Central memory CD4-positive, alpha-beta T cell (primary cell): Measurements from ENCODE around the gene KLHL36.
A peak's percentile ranks its signal among the peaks of the same experiment; 100 is the strongest.
"Not testable (repeated sequence)": the region's sequence is repeated elsewhere in the genome, so short reads cannot be mapped to it uniquely, and the experiment has no call there.

Source experiments
- DNase-seq: peaks from one replicate; pipeline ENCODE4 v3.0.0; 2022

The KLHL36 gene

DNA sequence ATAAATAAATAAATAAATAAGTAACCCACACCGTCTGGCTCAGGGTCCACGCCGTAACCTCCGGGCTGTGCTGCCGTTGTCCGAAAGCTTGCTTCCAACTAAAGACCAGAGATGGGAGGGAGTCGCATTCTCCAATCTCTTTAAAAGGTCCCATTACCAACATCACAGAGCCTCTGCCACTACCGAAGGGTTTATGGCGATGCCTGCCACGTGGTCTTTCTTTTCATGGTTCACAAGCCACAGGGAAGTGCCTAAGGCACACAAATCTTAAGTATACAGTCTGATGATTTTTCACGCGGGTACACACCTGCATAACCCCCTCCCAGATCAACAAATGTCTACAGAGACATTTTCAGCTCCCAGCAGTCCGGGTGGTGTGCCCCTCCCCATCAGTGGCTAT is 31.8 kb upstream of the KLHL36 start:
- DNase-seq, result peak; percentile 50

DNA sequence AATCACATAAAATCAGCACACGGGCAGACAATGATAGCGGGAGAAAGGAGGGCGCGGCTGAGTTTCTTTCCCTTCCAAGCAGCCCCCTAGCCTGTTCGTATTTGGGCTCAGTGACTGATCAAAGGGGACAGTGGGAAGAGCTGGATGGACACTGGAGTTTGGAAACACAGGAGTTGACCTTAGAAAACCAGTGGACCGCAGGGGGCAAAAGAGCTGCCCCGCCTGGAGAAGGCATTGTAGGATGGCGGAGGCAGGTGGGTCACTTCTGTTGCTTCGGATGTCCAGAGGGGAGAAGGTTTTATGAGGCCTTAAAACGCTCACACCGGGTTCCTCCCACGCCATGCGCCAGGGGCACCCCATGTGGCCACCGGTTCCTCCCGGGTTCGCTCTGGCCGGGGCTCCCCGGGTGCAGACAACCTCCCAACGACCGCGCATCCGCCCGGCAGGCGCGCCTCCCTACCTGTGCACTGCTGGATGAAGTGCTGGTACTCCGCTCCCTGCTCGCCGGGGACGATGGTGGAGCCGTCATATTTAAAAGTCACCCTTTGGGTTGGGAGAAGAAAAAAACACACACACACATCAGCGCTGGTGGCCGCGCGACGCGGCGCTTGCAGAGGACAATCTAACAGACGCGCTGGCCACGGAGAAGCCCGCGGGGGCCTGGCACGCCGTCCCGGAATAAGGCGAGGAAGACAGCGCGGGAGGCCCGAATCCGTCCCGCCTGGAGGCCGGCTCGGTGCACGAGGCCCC is 31.1 kb upstream of the KLHL36 start:
- peak; percentile 48 for DNase-seq

DNA sequence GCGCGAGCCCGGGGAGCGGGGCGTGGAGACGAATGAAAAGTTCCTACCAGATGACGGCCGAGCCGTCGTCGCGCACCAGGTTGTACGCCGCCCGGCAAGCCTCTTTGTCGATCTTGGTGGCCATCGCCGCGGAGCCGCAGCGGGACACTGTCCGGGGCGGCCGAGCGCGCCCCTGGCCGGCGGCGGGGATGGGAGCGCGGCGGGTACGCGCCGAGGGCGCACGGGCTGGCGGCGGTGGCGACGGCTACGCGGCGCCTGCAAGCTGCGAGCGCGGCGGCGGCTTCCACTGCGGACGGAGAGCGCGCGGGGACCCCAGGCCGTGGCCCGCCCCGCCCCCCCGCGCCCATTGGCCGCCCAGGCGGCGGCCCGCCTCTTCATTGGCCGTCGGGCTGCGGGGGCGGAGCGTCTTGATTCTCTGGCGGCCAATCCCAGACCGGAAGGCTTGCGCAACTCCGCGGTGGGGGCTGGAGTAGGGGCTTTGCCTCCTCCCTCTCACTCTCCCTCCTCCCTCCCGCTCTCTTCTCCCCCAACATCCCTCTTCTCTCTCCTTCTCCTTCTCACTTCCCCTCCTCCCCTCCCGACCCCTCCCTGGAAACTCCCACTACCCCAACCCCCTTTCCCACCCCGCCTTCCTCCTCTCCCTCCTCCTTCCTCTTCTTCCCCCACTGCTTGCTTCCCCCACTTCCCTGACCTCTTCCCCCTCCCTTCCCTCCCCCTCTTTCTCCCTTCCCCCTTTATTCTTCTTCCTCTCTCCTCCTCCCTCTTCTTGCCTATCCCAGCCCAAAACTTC is 30.3 kb upstream of the KLHL36 start, which contains the start of gene COTL1:
TSS of gene COTL1 (minus strand) at position 288 of the 790 bp plus-strand sequence. CDS start at position 124, 164 bp downstream.
- DNase-seq, result peak; percentile 90

DNA sequence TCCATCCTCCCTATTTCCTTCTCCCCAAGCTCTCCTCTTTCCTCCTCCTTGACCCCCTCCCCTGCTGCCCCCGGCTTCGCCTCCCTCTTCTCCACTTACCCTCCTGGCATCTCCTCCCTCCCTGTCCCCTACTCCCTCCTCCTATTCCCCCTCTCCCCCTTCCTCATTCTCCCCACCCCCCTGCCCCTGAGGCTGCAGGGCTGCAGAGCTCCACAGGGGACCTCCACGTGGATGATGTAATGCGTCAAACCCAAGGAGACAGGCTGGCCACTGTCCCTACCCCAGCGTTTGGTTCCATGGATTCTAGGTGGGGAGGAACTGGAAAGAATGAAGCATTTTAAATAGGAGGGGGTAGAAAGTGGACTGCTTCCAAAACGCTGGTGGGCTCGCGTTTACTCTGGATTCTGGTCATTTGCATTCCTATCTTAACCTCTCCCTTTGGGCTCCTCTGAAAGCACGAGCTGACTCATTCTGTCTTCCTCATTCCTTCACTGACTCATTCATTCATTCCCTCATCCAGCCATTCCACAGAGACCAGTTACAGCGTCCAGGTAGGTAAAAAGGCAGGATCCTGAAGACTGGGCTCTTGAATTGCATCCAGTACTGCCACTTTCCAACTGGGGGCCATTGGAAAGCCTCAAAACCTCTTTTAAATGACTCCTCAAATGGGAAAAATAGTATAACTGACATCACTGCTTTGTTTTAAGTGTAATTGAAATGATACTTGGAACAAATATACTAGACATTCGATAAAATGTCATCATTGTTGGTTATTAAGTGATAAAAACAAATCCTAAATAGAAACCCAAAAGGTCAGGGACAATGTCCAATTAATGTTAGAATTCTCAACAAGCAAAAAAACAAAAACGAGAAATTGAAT is 29.5 kb upstream of the KLHL36 start:
- no peak for DNase-seq

DNA sequence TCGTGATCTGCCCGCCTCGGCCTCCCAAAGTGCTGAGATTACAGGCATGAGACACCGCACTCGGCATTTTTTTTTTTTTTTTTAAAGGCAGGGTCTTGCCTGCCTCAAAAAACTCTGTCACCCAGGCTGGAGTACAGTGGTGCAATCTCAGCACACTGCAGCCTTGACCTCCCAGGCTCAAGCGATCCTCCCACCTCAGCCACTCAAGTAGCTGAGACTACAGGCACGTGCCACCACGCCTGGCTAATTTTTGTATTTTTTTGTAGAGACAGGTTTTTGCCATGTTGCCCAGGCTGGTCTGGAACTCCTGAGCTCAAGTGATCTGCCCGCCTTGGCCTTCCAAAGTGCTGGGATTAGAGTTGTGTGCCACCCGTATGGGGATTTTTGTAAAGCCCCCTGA is 27.4 kb upstream of the KLHL36 start:
- DNase-seq, result not testable (repeated sequence)

DNA sequence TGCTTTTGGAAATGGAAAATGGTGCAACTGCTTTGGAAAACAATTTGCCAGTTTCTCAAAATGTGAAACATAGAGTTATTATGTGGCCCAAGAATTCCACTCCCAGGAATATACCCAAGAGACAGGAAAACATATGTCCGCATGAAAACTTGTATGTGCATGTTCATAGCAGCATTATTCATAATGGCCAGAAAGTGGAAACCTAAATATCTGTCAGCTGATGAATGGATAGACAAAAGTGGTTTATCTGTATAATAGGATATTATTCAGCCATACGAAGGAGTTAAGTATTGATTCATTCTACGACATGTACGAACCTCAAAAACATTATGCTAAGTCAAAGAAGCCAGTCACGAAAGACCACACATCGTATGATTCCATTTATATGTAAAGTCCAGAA is 22.8 kb upstream of the KLHL36 start:
- DNase-seq, result no peak

DNA sequence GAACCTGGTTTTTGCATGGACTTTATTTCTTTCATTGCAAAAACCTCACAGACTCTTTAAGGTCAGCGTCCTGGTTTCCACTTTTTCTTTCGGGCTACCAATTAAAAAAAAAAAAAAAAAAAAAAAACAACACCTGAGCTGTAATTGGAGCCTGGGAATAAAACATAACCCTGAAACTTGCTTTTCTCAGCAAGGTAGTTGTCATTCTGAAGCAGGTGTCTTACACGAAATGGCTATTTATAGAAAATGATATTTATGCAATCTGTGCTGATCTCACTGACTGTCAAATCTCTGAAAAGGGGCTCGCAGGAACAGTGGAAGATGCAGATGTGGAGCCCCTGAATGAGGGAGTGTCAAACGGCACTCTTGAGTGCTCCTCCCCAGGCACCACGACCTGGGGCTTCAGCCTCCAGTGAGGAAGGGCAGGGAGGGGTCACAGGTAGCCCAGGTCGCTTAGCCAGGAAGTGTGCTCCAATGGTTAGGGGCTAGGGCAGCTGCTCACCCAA is 20.0 kb upstream of the KLHL36 start:
- DNase-seq, result no peak

DNA sequence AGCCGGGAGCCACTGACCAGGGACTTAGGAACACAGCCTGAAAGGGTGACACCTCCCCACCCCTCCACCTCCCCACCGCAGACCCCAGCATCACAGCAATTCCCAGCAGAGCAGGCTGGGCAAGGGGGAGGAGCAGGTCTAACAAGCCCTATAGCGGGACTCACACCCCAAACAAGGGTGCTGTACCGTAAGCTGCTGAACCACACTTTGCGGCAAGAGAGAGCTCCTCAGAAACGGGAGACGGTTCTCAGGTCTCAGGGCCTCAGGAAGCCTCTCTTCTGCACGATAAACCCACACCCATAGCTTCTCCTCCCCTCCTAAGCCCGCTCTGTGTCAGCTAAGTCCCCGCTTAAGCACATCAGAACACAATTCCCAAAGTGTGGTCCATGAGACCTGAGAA is 18.7 kb upstream of the KLHL36 start:
- DNase-seq, result no peak

DNA sequence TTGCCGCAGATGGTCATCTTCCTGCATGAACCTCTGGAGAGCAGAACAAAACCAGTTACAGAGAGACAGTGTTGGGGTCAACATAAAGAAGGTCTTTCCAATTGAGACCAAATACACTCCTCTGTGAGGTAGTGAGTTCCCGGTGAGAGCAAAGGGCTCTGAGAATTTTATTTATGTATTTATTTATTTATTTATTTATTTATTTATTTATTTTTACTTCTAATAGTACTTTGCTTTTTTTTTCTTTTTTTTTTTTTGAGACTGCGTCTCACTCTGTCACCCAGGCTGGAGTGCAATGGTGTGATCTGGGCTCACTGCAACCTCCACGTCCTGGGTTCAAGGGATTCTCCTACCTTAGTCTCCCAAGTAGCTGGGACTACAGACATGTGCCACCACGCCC is 18.3 kb upstream of the KLHL36 start:
- DNase-seq, result no peak

DNA sequence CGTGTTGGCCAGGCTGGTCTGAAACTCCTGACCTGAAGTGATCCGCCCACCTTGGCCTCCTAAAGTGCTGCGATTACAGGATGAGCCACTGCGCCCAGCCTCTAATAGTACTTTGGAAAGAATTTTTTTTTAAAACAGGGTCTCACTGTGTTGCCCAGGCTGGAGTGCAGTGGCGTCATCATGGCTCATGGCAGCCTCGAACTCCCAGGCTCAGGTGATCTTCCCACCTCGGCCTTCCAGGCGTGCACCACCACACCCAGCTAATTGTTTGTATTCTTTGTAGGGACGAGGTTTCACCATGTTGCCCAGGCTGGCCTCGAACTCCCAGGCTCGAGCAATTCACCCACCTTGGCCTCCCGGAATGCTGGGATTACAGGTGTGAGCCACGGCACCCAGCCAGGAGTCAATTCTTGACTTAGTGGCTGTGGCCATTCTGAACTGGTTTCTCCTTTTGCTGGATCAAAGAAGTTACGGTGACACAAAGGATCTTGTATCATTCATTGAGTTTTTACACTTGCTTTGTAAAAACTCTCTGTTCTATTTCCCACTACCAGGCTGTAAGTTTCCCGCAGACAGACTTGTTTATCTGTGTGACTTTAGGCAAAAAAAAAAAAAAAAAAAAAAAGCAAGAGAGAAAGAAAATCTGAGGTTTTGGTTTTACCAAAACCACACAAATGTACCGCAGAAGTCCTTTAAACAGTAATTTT is 17.7 kb upstream of the KLHL36 start:
- DNase-seq, result no peak

DNA sequence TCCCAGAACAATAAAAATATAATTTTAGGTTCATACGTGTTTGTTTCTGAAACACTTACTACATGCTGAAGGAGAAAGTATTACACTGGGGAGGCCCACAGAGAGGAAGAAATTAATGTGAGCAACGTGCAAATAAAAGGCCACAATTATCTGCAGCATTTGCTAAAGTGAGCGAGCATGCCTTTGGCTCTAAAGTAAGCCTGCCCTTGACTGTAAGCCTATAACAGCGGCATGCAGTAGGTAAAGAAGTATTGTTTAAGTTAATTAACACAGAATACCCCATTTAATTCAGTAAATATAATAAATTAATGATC is 17.2 kb upstream of the KLHL36 start:
- DNase-seq, result no peak

DNA sequence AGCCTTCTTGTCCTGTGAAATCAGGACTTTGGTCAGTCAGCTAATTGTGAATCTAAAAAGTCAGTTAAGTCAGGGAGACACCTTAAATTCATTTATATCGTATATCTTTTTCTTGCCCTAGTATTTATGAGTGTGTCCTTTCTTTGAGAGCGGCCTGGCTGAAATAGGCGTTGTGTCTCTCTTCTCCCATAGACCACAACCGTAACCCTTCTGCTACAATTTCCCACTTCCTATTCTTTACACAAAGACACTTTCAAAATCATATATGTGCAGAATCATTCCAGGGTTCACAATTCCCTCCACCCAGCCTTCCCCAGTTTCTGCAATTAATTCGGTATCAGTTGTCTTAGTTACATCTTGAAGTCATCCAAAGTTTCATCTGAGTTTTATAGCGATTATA is 16.4 kb upstream of the KLHL36 start:
- no peak for DNase-seq

DNA sequence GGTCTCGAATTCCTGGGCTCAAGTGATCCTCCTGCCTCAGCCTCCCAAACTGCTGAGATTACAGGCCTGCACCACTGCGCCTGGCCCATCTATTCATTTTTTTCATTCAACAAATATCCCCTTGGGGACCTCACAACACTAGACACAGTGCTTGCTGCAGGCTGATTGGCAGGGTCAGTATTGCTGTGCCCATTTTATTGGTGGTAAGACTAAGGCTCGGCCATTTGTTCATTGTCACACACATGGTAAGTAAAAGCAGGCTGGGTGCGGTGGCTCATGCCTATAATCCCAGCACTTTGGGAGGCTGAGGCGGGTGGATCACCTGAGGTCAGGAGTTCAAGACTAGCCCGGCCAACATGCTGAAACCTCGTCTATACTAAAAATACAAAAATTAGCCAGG is 15.4 kb upstream of the KLHL36 start:
- DNase-seq, result not testable (repeated sequence)

DNA sequence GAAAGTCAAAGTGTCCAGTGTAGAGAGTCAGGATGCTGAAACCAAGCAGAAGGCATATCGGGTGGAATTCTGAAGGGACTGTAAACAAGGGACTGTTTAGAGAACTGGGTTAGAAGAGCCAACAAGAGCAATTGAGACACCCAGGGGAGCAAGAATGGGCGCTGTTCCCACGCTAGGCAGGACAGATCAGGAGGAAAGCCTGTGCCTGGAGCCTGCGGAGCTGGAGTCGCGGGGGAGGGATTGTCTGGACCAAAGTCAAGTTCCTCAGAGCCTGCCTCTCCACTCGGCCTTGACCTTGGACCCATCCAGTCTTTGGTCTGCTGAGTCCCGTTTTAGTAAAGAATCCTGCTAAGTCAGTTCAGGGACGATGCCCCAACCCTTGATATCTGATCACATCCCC is 14.7 kb upstream of the KLHL36 start:
- DNase-seq, result no peak

DNA sequence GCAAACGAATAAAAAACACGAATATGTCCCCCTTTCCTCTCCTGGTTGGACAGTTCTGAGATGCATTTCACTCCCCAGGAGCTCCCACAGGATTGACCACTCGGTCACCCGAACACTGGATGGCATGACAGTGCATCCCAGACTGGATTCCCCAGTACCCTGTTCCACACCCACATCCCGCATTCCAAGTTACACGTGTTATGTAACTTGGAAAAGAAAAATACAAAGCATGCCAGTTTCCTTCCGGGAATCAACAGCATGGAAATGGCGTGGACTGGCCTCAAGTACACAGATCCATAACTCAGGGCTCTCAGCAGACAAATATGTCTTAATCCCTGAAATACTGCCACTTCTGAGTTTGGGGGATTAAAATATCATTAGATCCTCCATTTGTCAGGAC is 12.6 kb upstream of the KLHL36 start:
- no peak for DNase-seq

DNA sequence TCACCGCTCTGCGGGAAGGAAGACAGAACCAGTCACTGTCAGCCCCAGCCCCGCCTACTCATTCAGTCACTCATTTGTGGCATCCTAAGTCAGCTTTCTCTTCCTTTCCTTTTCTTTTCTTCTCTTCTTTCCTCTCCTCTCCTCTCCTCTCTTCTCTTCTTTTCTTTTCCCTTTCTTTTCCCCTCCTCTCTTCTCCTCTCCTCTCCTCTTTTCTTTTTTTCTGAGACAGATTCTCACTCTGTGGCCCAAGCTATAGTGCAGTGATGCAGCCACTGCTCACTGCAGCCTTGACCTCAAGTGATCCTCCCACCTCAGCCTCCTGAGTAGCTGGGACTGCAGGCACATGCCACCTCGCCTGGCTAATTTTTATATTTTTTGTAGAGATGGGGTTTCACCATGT is 10.6 kb upstream of the KLHL36 start:
- DNase-seq, result no peak

DNA sequence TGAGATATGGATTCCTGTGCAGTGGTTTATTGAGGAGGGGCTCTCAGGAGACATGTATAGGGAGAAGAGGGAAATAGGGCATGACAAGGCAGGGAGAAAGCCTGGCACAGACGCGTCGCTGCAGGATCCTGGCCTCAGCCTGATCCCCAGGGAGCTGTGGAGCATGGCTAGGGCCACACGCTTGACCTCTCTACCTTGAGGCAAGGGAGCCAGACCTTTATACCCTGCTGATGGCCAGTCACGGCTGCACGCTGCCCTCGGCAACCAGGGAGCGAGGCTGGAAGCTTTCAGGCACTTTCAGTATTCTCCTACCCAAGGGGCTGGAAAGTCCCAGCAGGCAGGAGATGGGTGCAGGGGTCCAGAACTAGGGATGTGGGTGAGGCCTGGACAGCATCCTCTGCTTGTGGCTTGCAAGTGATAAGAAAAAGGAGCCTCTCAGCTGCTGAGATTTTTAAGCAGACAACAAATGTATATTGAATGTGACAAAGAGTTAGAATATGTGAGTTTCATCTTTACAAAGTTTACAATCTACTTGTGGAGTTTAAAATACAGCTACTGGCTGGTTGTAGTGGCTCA is 10.0 kb upstream of the KLHL36 start:
- no peak for DNase-seq

DNA sequence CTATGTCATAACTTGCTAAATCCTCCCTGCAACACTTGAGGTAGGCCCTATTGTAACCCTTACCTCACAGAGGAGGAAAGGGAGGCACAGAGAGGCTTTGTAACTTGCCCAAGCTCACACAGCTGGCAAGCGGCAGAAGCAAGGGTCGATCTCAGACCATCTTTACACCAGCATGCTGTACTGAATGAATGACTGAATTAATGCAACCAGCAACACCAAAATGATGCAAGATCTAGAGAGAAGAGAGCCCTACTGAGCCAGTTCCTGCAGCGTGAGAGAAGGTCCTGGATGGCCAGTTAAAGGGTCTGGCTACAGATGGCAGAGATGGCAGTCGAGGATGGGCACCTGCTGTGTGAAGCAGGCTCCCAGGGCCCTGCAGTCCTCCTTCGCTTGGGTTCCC is 8.2 kb upstream of the KLHL36 start:
- DNase-seq, result no peak

DNA sequence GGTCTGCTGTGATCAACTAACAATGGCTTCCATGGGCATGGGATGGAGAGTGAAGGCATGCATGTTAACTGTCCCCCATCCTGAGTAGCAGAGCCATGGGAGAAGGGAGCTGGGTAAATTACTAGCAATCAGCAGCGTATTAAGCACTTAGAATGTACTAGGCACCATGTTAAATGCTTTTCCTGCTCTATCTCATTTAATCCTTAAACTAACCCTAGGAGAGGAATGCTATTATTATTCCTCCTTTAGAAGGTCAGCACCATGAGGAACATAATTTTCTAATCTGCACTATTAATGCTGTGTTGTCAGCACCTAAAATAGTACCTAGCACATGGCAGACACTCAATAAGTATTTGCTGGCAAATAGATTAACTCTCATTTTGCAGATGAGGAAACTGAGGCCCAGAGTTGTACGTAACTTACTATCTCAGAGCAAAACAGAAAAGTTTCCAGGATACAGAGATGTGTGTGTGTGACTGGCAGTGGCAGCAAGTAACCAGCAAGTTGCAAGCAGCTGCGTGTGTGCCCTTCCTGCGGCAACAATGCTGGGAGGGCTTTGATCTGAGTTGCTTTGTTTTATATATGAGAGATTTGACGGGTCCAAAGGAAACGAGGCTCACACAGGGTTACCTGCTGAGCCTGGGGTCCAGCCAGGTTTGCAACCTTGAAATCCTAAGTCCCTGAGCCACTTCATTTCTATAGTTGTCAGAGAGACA is 6.5 kb upstream of the KLHL36 start:
- DNase-seq, result no peak

DNA sequence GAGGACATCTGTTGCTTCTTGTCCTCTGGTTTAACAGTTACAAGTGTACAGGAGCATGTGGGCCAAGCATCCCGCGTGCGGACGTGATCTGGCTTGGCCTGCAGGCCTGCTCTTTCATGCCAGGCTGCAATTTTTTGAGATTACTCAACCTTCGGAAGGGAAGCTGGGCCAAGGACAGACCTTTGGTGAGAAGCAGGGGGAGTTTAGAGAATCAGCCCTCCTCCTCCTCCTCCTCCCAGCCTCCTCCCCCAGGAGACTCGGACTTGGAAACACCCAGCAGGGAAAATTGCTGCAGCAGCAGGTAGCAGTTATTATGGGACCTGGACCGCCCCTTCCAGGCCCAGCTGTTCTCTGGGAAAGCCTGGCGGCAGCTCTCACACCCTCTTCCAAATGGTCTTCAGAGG is 5.1 kb upstream of the KLHL36 start:
- no peak for DNase-seq

DNA sequence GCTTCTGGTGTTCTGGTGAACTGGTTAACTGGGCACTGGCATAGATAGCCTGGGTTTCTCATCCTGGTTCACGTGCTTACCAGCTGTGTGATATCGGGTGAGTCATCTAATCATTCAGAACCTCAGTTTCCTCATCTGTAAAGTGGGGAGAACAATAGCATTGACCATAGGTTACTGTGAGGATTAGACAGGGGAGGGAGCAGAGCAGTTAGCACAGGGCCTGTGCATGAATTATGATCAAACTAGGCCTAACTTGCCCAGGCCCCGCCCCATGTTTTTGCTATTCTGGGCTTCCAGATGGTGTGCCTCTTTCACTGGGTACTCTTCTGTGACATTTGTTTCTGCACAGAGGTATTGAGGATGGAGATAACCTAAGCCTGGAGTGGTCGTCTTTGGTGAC is 4.6 kb upstream of the KLHL36 start:
- DNase-seq, result no peak
